ENCODE results near the gene VPS37C.

VPS37C gene

DNA sequence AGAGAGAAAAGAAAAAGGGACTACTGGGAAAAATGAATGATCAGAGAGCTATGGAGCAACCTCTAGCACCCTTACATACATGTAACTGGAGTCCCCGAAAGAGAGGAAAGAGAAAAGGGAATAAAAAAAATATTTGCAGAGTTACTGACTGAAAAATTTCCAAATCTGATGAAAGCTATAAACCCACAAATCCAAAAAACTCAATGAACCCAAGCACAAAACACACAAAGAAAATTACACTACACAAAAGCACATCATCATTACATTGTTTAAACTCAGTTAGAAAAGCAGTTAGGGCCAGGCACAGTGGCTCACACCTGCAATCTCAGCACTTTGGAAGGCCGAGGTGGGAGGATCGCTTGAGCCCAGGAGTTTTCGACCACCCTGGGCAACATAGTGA lies 6.7 kb downstream of the VPS37C start:
- peaks cover 8% of the 10 kb centered on the region for H3K9me3 Mint-ChIP-seq
- no peak for ATAC-seq (ENCODE audit: low read depth)
- peaks cover 24% of the 10 kb centered on the region for H3K4me1 Mint-ChIP-seq
- peaks cover 22% of the 10 kb centered on the region for H3K36me3 Mint-ChIP-seq
- no peaks in the 10 kb centered on the region for H3K27me3 Mint-ChIP-seq
- H3K27ac Mint-ChIP-seq: no peak overlapping the region
- no peak for DNase-seq (ENCODE audit: low spot score in 2 of 2)
- no peak overlapping the region for H3K4me3 Mint-ChIP-seq

DNA sequence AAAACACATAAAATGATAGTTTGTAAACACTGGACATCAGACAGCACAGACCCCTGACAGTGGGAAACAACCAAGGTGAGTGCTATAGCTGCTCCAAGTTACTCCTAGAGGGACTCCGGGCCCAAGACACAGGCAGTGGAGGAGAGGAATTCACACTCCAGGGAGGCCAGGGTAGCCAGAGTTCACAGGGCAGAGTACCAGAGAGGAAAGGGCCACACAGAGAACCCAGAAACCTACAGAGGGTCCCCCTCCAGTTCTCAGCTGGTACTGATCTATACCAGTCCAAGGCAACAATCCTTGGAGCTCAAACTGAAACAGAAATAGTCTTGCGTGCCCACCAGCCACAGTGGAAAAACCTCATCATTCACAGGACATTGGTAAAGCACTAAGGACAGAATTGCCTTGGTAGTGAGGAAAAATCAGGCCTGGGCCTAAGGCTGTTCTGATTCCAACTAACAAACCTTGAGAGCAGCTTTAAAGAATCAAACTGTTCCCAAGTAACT lies 7.6 kb downstream of the VPS37C start:
- H3K27me3 Mint-ChIP-seq: no peaks in the 10 kb centered on the region
- H3K36me3 Mint-ChIP-seq: peaks cover 22% of the 10 kb centered on the region
- H3K9me3 Mint-ChIP-seq: peaks cover 8% of the 10 kb centered on the region
- no peak for ATAC-seq (ENCODE audit: low read depth)
- no peak overlapping the region for H3K4me3 Mint-ChIP-seq
- H3K4me1 Mint-ChIP-seq: peaks cover 25% of the 10 kb centered on the region
- no peak overlapping the region for H3K27ac Mint-ChIP-seq
- no peak for DNase-seq (ENCODE audit: low spot score in 2 of 2)

DNA sequence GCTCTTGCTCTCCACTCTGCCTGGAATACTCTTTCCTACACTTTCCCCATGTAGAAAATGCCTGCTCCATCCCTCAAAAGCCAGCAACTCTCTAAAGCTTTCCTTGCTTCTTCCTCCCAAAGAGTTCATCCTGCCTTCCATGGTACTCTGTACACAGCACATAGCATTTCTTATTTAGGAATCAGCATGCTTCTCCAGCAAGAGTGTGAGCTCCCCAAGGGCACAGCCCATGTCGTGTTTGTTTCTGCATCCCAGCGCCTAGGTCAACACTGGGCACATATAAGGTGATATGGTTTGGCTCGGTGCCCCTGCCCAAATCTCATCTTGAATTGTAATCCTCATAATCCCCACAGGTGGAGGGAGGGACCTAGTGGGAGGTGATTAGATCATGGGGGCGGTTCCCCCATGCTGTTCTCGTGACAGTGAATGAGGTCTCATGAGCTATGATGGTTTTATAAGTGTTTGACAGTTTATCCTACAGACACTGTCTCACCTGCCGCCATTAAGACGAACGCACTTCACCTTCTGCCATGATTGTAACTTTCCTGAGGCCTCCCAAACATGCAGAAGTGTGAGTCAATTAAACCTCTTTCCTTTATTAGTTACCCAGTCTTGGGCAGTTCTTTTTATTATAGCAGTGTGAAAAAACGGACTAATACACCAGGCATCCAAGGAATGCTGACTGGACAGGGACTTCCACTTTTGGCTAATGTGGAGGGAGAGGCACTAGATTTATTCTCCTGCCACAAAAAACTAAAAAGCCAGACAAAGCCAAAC lies 8.2 kb downstream of the VPS37C start:
- Mint-ChIP-seq H3K36me3 (peaks cover 24% of the 10 kb centered on the region), H3K9me3 (peaks cover 8% of the 10 kb centered on the region), H3K27ac (no peak overlapping the region), H3K4me1 (peaks cover 21% of the 10 kb centered on the region), H3K4me3 (no peak overlapping the region), H3K27me3 (no peaks in the 10 kb centered on the region)
- DNase-seq (ENCODE audit: low spot score in 2 of 2) (no peak), ATAC-seq (ENCODE audit: low read depth) (no peak)

DNA sequence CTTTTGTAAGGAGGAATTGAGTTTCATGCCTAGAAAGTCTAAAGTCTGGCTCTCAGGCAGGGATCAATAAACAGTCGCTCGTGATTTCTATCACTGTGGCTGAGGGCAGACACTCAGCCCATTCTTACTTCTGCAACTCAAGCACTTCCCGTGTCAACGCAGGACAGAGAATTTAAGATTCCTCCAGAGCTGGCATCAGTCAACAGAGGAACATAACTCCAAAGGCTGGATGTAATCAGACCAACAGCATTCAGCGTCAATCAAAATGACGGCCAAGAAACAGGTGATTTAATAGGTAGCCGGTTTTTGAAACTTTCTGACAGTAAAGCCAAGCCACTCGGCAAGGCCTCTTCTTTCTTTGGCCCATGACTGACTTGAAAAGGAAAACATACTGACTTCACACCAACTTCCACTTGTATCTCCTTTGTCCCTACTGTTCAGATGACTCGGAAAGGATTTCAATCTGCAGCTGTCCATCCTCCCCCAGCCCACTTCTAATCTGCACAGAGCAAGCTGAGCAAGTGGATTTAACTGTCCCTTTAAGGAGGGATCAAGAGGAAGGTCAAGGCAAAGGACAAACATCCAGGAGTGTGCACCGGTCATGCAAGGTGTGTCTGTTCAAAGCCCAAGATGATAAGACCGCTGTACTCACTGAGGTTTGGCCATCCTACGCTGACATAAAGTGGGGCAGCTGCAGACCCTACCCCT lies 9.5 kb downstream of the VPS37C start:
- no peak overlapping the region for H3K4me3 Mint-ChIP-seq

GRCh38 chr11:61150706-61151544 lies 10.3 kb downstream of the VPS37C start:
- H3K4me1 Mint-ChIP-seq: peaks cover 14% of the 10 kb centered on the region
- no peak overlapping the region for H3K27ac Mint-ChIP-seq
- H3K27me3 Mint-ChIP-seq: no peaks in the 10 kb centered on the region
- H3K4me3 Mint-ChIP-seq: no peak overlapping the region
- DNase-seq (ENCODE audit: low spot score in 2 of 2) (no peak), ATAC-seq (ENCODE audit: low read depth) (no peak)
- H3K36me3 Mint-ChIP-seq: peaks cover 20% of the 10 kb centered on the region
- H3K9me3 Mint-ChIP-seq: peaks cover 6% of the 10 kb centered on the region

More for the DNA sequence above, 9.5 kb downstream of the VPS37C start:
- Mint-ChIP-seq H3K36me3 (peaks cover 18% of the 10 kb centered on the region), H3K4me1 (peaks cover 15% of the 10 kb centered on the region), H3K27ac (no peak overlapping the region), H3K9me3 (peaks cover 6% of the 10 kb centered on the region), H3K27me3 (no peaks in the 10 kb centered on the region)
- DNase-seq (ENCODE audit: low spot score in 2 of 2) (no peak), ATAC-seq (ENCODE audit: low read depth) (no peak)

- peaks cover 6% of the 10 kb centered on the region for H3K9me3 Mint-ChIP-seq
- no peak for ATAC-seq (ENCODE audit: low read depth)
- H3K27ac Mint-ChIP-seq: no peak overlapping the region
- DNase-seq (ENCODE audit: low spot score in 2 of 2): no peak
- H3K4me1 Mint-ChIP-seq: peaks cover 11% of the 10 kb centered on the region
- peaks cover 16% of the 10 kb centered on the region for H3K36me3 Mint-ChIP-seq
- no peak overlapping the region for H3K4me3 Mint-ChIP-seq
- H3K27me3 Mint-ChIP-seq: no peaks in the 10 kb centered on the region
Observed at GRCh38 chr11:61149624-61150615, 11.3 kb downstream of the VPS37C start.

DNA sequence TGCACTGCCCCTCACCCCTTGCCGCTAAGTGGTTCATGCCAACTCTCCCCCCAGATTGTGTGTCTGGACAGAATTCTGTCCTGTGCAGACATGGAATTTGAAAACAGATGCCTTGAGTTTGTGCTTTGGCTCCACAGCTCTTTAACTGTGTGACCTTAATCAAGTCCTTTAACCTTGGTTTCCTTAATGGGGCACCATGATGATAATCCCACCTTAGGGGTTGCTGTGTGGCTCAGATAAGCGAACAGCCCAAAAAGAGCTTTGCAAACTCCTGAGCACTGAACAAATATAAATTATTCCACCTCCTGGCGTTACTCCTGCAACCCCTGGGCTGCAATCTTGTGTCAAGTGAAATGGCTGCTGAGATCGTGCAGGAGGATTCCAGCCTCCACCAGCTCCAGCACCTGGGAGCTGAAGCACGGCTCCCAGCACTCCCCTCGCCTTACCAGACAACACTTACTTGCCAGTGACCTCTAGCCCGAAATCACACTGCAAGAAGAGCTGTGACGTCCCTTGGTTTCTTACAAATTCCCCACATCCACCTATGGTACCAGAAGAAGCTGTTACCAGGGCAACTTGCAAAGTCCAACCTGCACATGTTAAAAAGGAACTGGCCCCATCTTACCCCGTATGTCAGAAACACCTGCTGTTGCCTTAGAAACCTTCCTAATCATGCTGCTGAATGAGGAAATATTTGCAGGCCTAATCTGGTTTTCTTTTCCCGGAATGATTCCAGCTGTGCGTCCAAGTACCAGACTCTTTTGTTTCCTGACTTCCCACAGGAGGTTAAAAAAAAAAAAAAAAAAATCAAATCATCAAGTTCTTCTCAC lies 13.2 kb downstream of the VPS37C start:
- no peaks in the 10 kb centered on the region for H3K9me3 Mint-ChIP-seq
- no peaks in the 10 kb centered on the region for H3K27me3 Mint-ChIP-seq
- H3K36me3 Mint-ChIP-seq: peaks cover 7% of the 10 kb centered on the region
- H3K4me1 Mint-ChIP-seq: peaks cover 8% of the 10 kb centered on the region
- H3K27ac Mint-ChIP-seq: no peak overlapping the region
- H3K4me3 Mint-ChIP-seq: no peak overlapping the region
- DNase-seq (ENCODE audit: low spot score in 2 of 2) (no peak), ATAC-seq (ENCODE audit: low read depth) (peak; percentile 26)

- Mint-ChIP-seq H3K27me3 (no peaks in the 10 kb centered on the region), H3K4me1 (peaks cover 7% of the 10 kb centered on the region), H3K27ac (no peak overlapping the region), H3K36me3 (peaks cover 7% of the 10 kb centered on the region), H3K4me3 (no peak overlapping the region), H3K9me3 (no peaks in the 10 kb centered on the region)
- ATAC-seq (ENCODE audit: low read depth) (no peak), DNase-seq (ENCODE audit: low spot score in 2 of 2) (no peak)
Observed at GRCh38 chr11:61147271-61147670, 14.0 kb downstream of the VPS37C start.

- H3K4me1 Mint-ChIP-seq: peaks cover 13% of the 10 kb centered on the region
- H3K27me3 Mint-ChIP-seq: no peaks in the 10 kb centered on the region
- H3K36me3 Mint-ChIP-seq: peaks cover 7% of the 10 kb centered on the region
- no peak overlapping the region for H3K4me3 Mint-ChIP-seq
- DNase-seq (ENCODE audit: low spot score in 2 of 2) (no peak), ATAC-seq (ENCODE audit: low read depth) (no peak)
- H3K27ac Mint-ChIP-seq: no peak overlapping the region
- no peaks in the 10 kb centered on the region for H3K9me3 Mint-ChIP-seq
Observed at GRCh38 chr11:61146416-61146815, 14.8 kb downstream of the VPS37C start.

- Mint-ChIP-seq H3K27ac (no peak overlapping the region), H3K4me3 (no peak overlapping the region), H3K4me1 (peaks cover 15% of the 10 kb centered on the region), H3K36me3 (peaks cover 7% of the 10 kb centered on the region), H3K27me3 (no peaks in the 10 kb centered on the region), H3K9me3 (no peaks in the 10 kb centered on the region)
- no peak for DNase-seq (ENCODE audit: low spot score in 2 of 2)
- ATAC-seq (ENCODE audit: low read depth): no peak
Observed at GRCh38 chr11:61145228-61146005, 15.8 kb downstream of the VPS37C start.

DNA sequence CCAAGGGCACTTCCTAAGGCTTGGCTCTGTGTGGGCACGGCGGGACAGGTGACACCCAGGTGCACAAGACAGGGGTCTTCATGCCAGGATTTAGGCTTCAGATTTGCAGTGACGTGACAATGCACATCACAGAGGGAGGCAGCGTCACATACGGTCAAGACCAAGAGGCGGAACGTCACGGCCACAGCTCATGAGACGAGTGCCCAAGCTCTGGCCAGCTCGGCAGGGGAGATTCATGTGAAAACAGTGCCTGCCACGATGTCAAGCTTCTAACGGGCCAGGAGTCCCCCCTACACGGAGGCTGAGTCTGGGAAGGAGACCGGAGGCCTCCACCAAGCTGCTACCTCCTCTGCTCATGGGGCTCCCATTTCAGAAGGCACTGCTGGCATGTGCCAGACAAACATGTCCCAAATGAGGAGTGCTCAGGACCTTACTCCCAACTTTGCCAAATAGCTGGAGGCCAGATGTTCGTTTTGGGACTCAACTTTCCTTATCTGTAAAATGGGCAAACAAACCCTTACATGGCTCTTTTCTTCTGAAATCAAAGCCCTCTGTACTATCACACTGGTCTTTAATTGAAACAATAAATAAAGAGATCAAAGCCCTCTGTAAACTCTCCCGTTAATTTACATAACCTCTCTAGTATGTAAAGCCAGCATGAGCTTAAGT lies 16.6 kb downstream of the VPS37C start:
- Mint-ChIP-seq H3K27me3 (no peaks in the 10 kb centered on the region), H3K27ac (no peak overlapping the region), H3K4me3 (no peak overlapping the region), H3K36me3 (peaks cover 7% of the 10 kb centered on the region), H3K4me1 (peaks cover 13% of the 10 kb centered on the region), H3K9me3 (no peaks in the 10 kb centered on the region)
- DNase-seq (ENCODE audit: low spot score in 2 of 2) (no peak), ATAC-seq (ENCODE audit: low read depth) (no peak)
